ENCODE data around the gene CCDC34. TPM values are rescaled to one million over a fixed set of nuclear protein-coding genes. Genes with fewer than 3 reads are reported as not detected.

The CCDC34 gene
- total and polyA plus RNA-seq, 4 donors = 1.1 to 10.5 (median 1.5) TPM

DNA sequence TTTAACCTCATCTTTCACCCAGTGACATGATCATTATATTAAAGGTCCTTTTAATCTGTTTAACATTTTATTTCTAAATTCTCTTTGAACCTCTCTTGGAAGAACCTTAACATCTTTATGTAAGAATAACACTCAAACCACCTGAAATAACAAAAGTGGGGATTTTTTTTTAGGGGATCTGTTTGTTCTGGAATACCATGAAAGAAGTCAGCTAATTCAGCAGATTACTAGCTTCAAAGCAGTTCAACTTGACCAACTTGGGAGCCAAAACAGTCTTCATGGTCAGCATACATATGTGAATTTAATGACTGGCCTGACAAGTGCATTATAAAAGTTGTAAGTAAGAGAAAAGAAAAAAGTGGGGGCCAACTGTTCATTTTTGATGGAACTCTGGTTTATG is 52.3 kb downstream of the CCDC34 start:
- TF ChIP-seq GABPA (IDR thresholded peaks at IDR 0.05 in 1 of 2, conservative IDR thresholded peaks at IDR 0.05 in 1 of 2) (no peak), TAF1 (conservative IDR thresholded peaks at IDR 0.05) (no peak), RXRA (IDR thresholded peaks at IDR 0.05) (no peak), RAD21 (IDR thresholded peaks at IDR 0.05) (no peak), YY1 (IDR thresholded peaks at IDR 0.05) (no peak), HNF4A (conservative IDR thresholded peaks at IDR 0.05) (no peak)
- Histone ChIP-seq H3K4me3 (ENCODE audit: low read depth in 1 of 3, low read length in 3 of 3) (no peak overlapping the region), H3K36me3 (ENCODE audit: control insufficient read depth in 4 of 4, insufficient read depth in 3 of 4, low read depth in 1 of 4, low read length in 3 of 4) (no peaks in the 10 kb centered on the region), H3K9me3 (ENCODE audit: control insufficient read depth in 4 of 4, low read length in 3 of 4) (no peaks in the 10 kb centered on the region), H3K4me1 (ENCODE audit: control insufficient read depth in 4 of 4, insufficient read depth in 4 of 4, low read length in 3 of 4) (peaks cover 2 to 19% (median 13%) of the 10 kb centered on the region in 4 donors), H3K9ac (ENCODE audit: low read depth in 1 of 2, low read length in 2 of 2) (no peak overlapping the region), H3K27me3 (ENCODE audit: control insufficient read depth in 4 of 4, insufficient read depth in 4 of 4, low read length in 3 of 4) (no peaks in the 10 kb centered on the region), H3K27ac (ENCODE audit: low read depth in 1 of 2, low read length in 2 of 2) (no peak overlapping the region)
- DNase-seq (ENCODE audit: low spot score) = no peak

DNA sequence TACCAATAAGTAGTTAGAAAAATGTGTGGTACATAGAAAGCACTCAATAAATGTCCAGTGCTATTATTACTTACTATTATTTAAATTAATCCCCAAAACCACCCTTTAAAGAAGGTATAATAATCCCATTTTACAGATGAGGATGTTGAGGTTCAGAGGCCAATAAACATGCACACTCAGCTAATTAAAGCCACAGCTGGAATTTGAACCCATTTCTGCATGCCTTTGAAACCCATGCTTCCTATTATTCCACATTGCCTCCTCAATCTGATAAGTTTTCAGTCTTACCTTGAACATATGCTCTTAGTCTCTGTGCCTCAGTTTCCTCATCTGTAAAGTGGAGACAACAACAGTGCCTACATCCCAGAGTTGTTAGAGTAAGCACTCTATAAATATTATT is 52.8 kb downstream of the CCDC34 start:
- Histone ChIP-seq H3K4me3 (ENCODE audit: low read depth in 1 of 3, low read length in 3 of 3) (no peak overlapping the region), H3K27ac (ENCODE audit: low read depth in 1 of 2, low read length in 2 of 2) (no peak overlapping the region), H3K9ac (ENCODE audit: low read depth in 1 of 2, low read length in 2 of 2) (no peak overlapping the region), H3K9me3 (ENCODE audit: control insufficient read depth in 4 of 4, low read length in 3 of 4) (no peaks in the 10 kb centered on the region), H3K36me3 (ENCODE audit: control insufficient read depth in 4 of 4, insufficient read depth in 3 of 4, low read depth in 1 of 4, low read length in 3 of 4) (no peaks in the 10 kb centered on the region), H3K4me1 (ENCODE audit: control insufficient read depth in 4 of 4, insufficient read depth in 4 of 4, low read length in 3 of 4) (peaks cover 2 to 19% (median 13%) of the 10 kb centered on the region in 4 donors), H3K27me3 (ENCODE audit: control insufficient read depth in 4 of 4, insufficient read depth in 4 of 4, low read length in 3 of 4) (no peaks in the 10 kb centered on the region)
- TF ChIP-seq HNF4G (IDR thresholded peaks at IDR 0.05) (no peak), RXRA (IDR thresholded peaks at IDR 0.05) (no peak), YY1 (IDR thresholded peaks at IDR 0.05) (no peak), TAF1 (conservative IDR thresholded peaks at IDR 0.05) (no peak)
- TF ChIP-seq, protein P1, sequence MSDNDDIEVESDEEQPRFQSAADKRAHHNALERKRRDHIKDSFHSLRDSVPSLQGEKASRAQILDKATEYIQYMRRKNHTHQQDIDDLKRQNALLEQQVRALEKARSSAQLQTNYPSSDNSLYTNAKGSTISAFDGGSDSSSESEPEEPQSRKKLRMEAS (IDR thresholded peaks at IDR 0.05) = no peak
- no peak for DNase-seq (ENCODE audit: low spot score)

DNA sequence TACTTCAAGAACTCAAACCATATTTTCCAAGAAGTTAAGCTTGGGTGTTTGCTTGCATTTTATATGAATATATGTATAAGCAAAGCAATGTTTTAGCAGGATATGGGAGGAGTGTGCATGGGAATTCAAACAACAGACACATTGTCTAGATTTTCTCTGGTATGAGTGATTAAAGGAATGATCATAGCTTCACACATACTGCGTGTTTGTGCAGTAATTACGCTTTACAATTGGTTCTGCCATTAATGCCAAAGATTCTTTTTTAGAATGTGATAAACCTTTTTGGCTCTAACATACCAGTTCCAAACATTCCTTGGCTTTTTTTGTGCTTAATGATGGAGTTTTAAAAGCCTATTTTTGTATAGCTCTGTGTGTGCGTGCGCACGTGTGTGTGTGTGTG is 54.0 kb downstream of the CCDC34 start:
- WGBS = 89% methylated on average over 5 of the region's 5 CpGs
- Histone ChIP-seq H3K9me3 (ENCODE audit: control insufficient read depth in 4 of 4, low read length in 3 of 4) (no peaks in the 10 kb centered on the region), H3K4me3 (ENCODE audit: low read depth in 1 of 3, low read length in 3 of 3) (no peak overlapping the region), H3K36me3 (ENCODE audit: control insufficient read depth in 4 of 4, insufficient read depth in 3 of 4, low read depth in 1 of 4, low read length in 3 of 4) (no peaks in the 10 kb centered on the region), H3K27ac (ENCODE audit: low read depth in 1 of 2, low read length in 2 of 2) (no peak overlapping the region), H3K9ac (ENCODE audit: low read depth in 1 of 2, low read length in 2 of 2) (no peak overlapping the region), H3K4me1 (ENCODE audit: control insufficient read depth in 4 of 4, insufficient read depth in 4 of 4, low read length in 3 of 4) (peaks cover 2 to 19% (median 13%) of the 10 kb centered on the region in 4 donors), H3K27me3 (ENCODE audit: control insufficient read depth in 4 of 4, insufficient read depth in 4 of 4, low read length in 3 of 4) (no peaks in the 10 kb centered on the region)
- DNase-seq (ENCODE audit: low spot score) = no peak
- no peak for TF ChIP-seq SP1 (IDR thresholded peaks at IDR 0.05)
- TF ChIP-seq FOXA2 (IDR thresholded peaks at IDR 0.05) = no peak
- TF ChIP-seq, protein P2, sequence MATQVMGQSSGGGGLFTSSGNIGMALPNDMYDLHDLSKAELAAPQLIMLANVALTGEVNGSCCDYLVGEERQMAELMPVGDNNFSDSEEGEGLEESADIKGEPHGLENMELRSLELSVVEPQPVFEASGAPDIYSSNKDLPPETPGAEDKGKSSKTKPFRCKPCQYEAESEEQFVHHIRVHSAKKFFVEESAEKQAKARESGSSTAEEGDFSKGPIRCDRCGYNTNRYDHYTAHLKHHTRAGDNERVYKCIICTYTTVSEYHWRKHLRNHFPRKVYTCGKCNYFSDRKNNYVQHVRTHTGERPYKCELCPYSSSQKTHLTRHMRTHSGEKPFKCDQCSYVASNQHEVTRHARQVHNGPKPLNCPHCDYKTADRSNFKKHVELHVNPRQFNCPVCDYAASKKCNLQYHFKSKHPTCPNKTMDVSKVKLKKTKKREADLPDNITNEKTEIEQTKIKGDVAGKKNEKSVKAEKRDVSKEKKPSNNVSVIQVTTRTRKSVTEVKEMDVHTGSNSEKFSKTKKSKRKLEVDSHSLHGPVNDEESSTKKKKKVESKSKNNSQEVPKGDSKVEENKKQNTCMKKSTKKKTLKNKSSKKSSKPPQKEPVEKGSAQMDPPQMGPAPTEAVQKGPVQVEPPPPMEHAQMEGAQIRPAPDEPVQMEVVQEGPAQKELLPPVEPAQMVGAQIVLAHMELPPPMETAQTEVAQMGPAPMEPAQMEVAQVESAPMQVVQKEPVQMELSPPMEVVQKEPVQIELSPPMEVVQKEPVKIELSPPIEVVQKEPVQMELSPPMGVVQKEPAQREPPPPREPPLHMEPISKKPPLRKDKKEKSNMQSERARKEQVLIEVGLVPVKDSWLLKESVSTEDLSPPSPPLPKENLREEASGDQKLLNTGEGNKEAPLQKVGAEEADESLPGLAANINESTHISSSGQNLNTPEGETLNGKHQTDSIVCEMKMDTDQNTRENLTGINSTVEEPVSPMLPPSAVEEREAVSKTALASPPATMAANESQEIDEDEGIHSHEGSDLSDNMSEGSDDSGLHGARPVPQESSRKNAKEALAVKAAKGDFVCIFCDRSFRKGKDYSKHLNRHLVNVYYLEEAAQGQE (IDR thresholded peaks at IDR 0.05) = no peak
- TF ChIP-seq RXRA (IDR thresholded peaks at IDR 0.05) = no peak
- TF ChIP-seq, protein P1 (IDR thresholded peaks at IDR 0.05) = no peak
- no peak for TF ChIP-seq FOXA1 (IDR thresholded peaks at IDR 0.05)
- no peak for TF ChIP-seq JUND (IDR thresholded peaks at IDR 0.05)
- TF ChIP-seq NR2F2 (IDR thresholded peaks at IDR 0.05) = no peak
- TF ChIP-seq GABPA (IDR thresholded peaks at IDR 0.05 in 1 of 2, conservative IDR thresholded peaks at IDR 0.05 in 1 of 2) = no peak
- TF ChIP-seq EGR1 (IDR thresholded peaks at IDR 0.05; ENCODE audit: low read depth in 2 of 2) = no peak
- TF ChIP-seq YY1 (IDR thresholded peaks at IDR 0.05) = no peak

All from liver (tissue), 9 donors.